Chondrocyte (in vitro differentiated cells): ENCODE measurements around the gene GAK. TPM values are rescaled to one million over a fixed set of nuclear protein-coding genes. Genes with fewer than 3 reads are reported as not detected.

Experiments used
- DNase-seq: peaks from one replicate; pipeline ENCODE4 v3.0.0; 2021; ENCODE audit warnings: mixed read lengths, low spot score
- H3K27ac Mint-ChIP-seq: one replicate; pipeline ENCODE4 v1.8.0; 2021; ENCODE audit warnings: mild to moderate bottlenecking, moderate library complexity, mixed read lengths; ENCODE audit not compliant: unreplicated experiment
- H3K27me3 Mint-ChIP-seq: 2 replicates; pipeline ENCODE4 v1.8.0; 2021; ENCODE audit warnings: low read depth, mixed read lengths
- H3K36me3 Mint-ChIP-seq: 2 replicates; pipeline ENCODE4 v1.8.0; 2021; ENCODE audit warnings: low read depth, mixed read lengths
- H3K4me1 Mint-ChIP-seq: 2 replicates; pipeline ENCODE4 v1.8.0; 2021; ENCODE audit warnings: low read depth, mild to moderate bottlenecking, mixed read lengths
- H3K4me3 Mint-ChIP-seq: one replicate; pipeline ENCODE4 v1.8.0; 2021; ENCODE audit warnings: mild to moderate bottlenecking, moderate library complexity, mixed read lengths; ENCODE audit not compliant: unreplicated experiment
- H3K9me3 Mint-ChIP-seq: 2 replicates; pipeline ENCODE4 v1.8.0; 2021; ENCODE audit warnings: low read depth, mixed read lengths
- CTCF ChIP-seq: fragments of 200-600 bp; sonication (generic); IDR thresholded peaks from 2 replicates; pipeline ENCODE4 v1.5.0; 2021; ENCODE audit warnings: antibody characterized with exemption, mild to moderate bottlenecking, moderate library complexity
- total RNA-seq: library from RNA; stranded (reverse); gene quantifications from 3 replicates; pipeline ENCODE4 v1.2.1, GENCODE V29; 2021

The GAK gene
- total RNA-seq, 1 donor from 2014 or later: 61.4 TPM

GRCh38 chr4:893995-894705, 38.0 kb downstream of the GAK start:
- Mint-ChIP-seq H3K36me3 (peaks cover 3% of the 10 kb centered on the region), H3K4me1 (no peaks in the 10 kb centered on the region), H3K9me3 (no peaks in the 10 kb centered on the region), H3K27me3 (no peaks in the 10 kb centered on the region), H3K4me3 (no peak overlapping the region), H3K27ac (no peak overlapping the region)
- no peak for DNase-seq
- TF ChIP-seq CTCF: no peak

- Mint-ChIP-seq H3K9me3 (no peaks in the 10 kb centered on the region), H3K27ac (no peak overlapping the region), H3K4me3 (no peak overlapping the region), H3K4me1 (no peaks in the 10 kb centered on the region), H3K27me3 (no peaks in the 10 kb centered on the region), H3K36me3 (peaks cover 3% of the 10 kb centered on the region)
- DNase-seq: no peak
- no peak for TF ChIP-seq CTCF
Measured at GRCh38 chr4:893276-893994, 38.7 kb downstream of the GAK start.

- no peaks in the 10 kb centered on the region for H3K9me3 Mint-ChIP-seq
- H3K27ac Mint-ChIP-seq: peak overlapping the region; percentile 41
- no peaks in the 10 kb centered on the region for H3K27me3 Mint-ChIP-seq
- DNase-seq: no peak
- no peak overlapping the region for H3K4me3 Mint-ChIP-seq
- H3K4me1 Mint-ChIP-seq: no peaks in the 10 kb centered on the region
- H3K36me3 Mint-ChIP-seq: peaks cover 5% of the 10 kb centered on the region
- no peak for TF ChIP-seq CTCF
Measured at GRCh38 chr4:892780-893179, 39.3 kb downstream of the GAK start.

- Mint-ChIP-seq H3K9me3 (no peaks in the 10 kb centered on the region), H3K36me3 (peaks cover 7% of the 10 kb centered on the region), H3K4me1 (no peaks in the 10 kb centered on the region), H3K4me3 (no peak overlapping the region), H3K27ac (no peak overlapping the region), H3K27me3 (no peaks in the 10 kb centered on the region)
- DNase-seq: no peak
- TF ChIP-seq CTCF: peak; percentile 44
Measured at GRCh38 chr4:891747-892146, 40.4 kb downstream of the GAK start.

GRCh38 chr4:890036-890695, 42.0 kb downstream of the GAK start:
- H3K9me3 Mint-ChIP-seq: no peaks in the 10 kb centered on the region
- H3K27ac Mint-ChIP-seq: no peak overlapping the region
- no peak for TF ChIP-seq CTCF
- no peaks in the 10 kb centered on the region for H3K4me1 Mint-ChIP-seq
- DNase-seq: no peak
- peaks cover 7% of the 10 kb centered on the region for H3K36me3 Mint-ChIP-seq
- H3K4me3 Mint-ChIP-seq: no peak overlapping the region
- H3K27me3 Mint-ChIP-seq: no peaks in the 10 kb centered on the region
